IPS-18c (cell line): ENCODE results near the gene RABGAP1L.
"Not testable (repeated sequence)": the region's sequence is repeated elsewhere in the genome, so short reads cannot be mapped to it uniquely, and the experiment has no call there.

Experiments used
- H3K4me3 ChIP-seq: 2 replicates; pipeline ENCODE4 v1.7.0; 2013; ENCODE audit warnings: low read depth, mild to moderate bottlenecking, low read length, moderate library complexity; ENCODE audit not compliant: insufficient read depth
- H3K9me3 ChIP-seq: one replicate; pipeline ENCODE4 v1.6.1; 2013; ENCODE audit warnings: mild to moderate bottlenecking, low read length, moderate library complexity; ENCODE audit not compliant: control insufficient read depth, insufficient read depth

RABGAP1L gene

DNA sequence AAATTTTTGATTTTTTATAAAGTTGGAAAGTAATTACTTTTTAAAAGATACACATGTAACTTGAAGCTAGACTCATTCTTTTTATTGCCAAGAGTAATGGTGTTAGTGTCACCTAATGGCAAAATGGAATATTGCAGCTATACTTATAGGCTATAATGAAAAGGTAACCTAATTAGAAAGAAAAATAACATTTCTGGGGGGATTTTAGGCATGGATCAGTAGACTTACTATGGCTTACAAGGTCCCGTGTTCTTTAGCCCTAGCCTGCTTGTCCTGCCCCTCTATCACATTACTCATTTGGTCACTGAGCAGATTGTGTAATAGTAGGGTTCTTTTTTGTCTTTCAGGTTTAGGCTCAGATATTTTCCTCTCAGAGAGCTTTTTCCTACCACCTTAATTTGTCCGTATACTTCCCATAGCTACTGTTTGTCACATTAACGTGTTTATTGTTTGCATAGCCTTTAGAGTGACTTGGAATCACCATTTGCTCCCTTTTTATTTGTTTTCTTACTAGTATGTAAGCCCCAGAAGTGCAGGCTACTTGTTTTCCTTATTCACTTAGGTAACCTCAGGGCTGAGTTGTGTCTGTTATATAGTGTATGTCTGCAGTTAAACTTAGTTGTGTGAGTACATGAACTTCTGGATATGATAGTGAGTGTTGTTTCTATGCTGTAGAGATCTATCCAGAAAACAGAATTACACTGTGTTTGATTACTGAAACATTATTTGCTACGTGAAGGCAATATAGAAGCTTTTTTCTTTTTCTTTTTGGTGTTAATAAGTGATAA lies 58.7 kb downstream of the RABGAP1L start:
- H3K4me3 ChIP-seq, result no peak overlapping the region

DNA sequence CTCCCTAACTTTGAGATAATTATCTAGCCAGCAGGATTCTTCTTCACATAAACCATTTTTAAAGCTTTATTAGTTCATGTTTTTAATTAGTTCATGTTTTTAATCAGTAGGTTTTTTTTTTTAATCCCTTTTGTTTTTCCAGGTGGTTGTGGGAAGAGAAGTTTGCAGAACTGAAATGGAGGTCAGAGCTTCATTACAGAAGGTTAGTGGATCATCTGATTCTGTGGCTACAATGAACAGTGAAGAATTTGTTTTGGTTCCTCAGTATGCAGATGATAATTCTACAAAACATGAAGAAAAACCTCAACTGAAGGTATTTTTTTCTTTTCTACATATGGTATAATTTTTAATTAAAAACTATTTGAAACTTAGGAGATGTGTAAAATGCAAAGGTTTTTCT lies 59.7 kb downstream of the RABGAP1L start:
- no peak overlapping the region for H3K4me3 ChIP-seq
- H3K9me3 ChIP-seq, result no peaks in the 10 kb centered on the region

More for the DNA sequence above, 58.7 kb downstream of the RABGAP1L start:
- H3K9me3 ChIP-seq, result no peaks in the 10 kb centered on the region

DNA sequence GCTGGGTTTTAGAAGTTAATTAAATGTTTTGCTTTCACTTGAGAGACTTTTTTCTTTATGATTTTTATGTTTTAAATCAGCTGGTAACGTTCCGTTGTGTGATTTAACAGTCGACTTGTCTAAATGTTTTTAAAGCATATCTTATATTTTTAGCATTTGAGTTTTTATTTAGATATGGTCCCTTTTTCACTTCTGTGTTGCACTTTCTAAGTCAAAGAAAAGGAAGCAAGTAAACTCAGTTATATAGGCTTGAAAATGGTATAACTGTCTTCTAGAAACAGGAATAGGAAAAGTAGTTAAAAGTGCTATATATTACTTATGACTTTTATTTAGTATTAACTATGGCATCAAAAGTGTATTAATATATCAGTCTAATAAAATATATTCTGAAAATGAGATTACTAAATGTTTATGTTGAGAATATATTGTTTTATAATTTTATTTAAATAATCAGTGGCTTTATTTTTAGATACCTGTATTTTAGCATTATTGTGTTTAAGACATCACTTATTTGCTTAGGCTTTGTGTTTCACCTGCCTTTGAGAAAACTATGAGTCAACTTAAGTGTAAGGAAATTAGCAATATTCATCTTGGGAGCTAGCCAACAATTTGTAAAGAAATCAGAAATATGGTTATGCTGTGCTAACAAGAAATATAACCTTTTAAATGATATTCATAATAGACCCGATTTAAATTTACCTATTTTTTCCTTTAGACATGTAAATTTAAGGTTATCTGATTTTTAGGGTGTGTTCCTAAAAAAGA lies 60.5 kb downstream of the RABGAP1L start:
- Histone ChIP-seq H3K4me3 (no peak overlapping the region), H3K9me3 (no peaks in the 10 kb centered on the region)

DNA sequence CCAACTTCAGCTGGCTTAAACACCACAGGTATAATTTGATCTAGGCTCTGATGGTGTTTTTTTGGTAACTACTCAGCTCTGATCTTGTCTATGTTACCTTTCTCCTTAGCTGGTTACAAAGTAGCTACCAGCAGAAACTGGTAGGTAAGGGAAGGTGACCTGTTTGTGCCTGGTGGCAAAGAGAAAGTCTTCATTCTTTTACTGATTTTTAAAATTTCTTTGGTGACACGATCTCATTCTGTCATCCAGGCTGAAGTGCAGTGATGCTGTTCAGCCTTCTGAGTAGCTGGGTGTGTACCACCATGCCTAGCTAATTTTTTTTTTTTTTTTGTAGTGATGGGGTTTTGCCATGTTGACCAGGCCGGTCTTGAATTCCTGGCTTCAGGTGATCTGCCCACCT lies 62.4 kb downstream of the RABGAP1L start:
- Histone ChIP-seq H3K4me3 (no peak overlapping the region), H3K9me3 (no peaks in the 10 kb centered on the region)

DNA sequence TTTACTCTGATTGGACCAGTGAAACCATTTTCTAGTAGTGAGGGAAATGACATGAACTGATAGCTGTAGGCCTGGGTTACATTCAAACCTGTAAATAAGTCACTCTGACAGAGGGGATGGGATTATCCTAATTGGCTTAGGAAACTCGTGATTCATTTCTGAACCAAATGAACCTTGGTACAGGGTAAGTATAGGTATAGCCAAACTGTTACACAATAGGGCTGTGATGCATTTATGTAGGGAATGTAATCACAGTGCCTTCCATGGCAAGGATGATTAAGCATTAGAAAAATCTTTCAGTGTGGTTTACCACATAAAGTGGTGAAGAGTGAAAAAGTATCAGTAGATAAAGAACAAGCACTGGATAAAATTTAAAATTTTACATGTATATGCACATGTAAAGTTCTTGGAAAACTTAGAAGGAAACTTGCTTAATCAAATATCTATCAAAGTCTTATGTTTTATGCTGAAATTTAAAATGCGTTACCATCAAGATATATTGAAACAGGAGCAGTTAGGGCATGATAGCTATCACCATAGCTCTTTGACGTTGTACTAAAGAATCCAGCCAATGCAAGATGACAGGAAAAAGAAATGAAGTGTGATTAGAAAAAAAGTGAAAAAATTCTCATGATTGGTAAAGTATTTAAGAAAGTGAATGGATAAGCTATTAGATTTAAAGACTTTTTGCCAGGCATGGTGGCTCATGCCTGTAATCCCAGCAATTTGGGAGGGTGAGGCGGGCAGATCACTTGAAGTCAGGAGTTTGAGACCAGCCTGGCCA lies 63.0 kb downstream of the RABGAP1L start:
- Histone ChIP-seq H3K4me3 (no peak overlapping the region), H3K9me3 (no peaks in the 10 kb centered on the region)

DNA sequence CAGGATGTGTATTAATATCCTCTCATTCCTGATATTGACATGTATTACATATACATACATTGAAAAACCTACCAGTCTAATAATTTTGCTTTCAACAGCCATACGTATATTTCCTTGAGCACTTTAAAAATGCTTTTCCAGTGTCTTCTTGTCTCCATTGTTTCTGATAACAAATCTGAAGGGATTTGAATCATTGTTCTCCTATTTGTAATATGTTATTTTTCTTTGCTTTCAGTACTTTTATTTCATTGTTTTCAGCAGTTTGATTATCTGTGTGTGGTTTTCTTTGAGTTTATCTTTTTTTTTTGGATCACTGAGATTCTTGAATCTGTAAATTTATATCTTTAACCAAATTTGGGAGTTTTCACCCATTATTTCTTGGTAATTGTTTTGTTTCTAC lies 65.3 kb downstream of the RABGAP1L start:
- Histone ChIP-seq H3K4me3 (no peak overlapping the region), H3K9me3 (no peaks in the 10 kb centered on the region)

DNA sequence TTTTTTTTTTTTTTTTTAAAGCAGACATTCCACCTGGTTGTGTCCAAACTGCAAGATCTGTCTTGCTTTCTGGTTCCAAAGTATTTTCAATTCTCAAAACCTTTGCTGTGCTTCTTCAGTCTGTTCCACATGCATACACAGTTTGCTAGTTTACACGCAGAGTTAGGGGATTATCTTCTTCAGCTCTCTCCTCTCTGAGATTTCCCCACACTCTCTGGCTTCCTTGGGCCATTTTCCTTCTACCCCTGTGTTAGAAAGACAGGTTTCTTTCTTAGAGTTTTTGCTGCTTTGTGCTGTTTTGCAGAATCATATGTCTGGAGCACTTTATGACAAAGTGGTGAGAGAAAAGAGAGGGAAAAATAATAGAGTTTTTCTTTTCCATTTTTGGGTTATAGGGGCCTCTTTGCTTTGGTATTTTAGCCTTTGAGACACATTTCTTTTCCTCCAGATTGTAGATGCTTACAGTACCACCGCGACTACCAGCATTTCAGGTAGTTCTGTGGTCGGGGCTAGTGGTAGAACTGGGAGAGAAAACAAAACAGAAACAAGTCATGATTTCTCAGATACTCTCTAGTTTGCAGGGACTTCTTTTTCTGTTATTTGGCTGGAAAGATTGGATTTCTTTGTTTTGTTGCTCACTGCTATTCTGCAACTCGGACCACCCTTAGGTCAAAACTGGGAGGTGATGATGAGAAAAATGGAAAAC lies 66.3 kb downstream of the RABGAP1L start:
- no peaks in the 10 kb centered on the region for H3K9me3 ChIP-seq
- H3K4me3 ChIP-seq, result no peak overlapping the region

DNA sequence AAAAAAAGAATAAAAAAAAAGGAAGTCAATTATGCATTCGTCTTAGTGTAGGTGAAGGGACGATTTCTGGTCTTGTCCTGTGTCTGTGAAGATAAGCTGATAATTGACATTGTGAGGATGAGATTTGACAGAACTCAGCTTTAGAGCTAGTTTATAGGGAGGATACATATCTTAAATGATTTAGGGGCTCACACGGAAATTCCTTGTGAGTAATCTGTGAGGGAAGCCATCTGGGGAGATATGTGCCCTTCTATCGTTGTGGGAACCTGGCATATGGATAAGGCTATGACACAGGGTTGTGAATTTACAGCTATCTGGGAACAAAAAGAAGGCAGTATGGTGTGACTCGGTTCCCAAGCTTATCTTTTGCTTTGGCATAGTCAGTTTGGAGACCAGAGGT lies 71.1 kb downstream of the RABGAP1L start:
- Histone ChIP-seq H3K4me3 (no peak overlapping the region), H3K9me3 (no peaks in the 10 kb centered on the region)

DNA sequence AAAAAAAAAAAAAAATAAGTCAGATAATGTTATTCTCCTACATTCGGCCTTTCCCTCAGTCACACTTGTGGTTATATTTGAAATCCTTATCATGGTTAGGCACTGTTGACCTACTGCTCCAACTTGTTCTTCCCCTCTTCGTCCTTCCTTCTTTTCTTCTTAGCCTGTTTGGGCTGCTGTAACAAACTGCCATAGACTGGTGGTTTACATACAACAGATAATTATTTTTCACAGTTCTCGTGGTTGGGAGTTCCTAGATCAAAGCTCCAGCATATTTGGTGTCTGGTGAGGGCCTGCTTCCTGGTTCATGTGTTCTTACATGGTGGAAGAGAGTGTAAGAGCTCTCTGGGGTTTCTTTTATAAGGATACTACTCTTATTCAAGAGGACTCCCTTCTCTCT lies 73.4 kb downstream of the RABGAP1L start:
- H3K4me3 ChIP-seq, result no peak overlapping the region
- no peaks in the 10 kb centered on the region for H3K9me3 ChIP-seq

DNA sequence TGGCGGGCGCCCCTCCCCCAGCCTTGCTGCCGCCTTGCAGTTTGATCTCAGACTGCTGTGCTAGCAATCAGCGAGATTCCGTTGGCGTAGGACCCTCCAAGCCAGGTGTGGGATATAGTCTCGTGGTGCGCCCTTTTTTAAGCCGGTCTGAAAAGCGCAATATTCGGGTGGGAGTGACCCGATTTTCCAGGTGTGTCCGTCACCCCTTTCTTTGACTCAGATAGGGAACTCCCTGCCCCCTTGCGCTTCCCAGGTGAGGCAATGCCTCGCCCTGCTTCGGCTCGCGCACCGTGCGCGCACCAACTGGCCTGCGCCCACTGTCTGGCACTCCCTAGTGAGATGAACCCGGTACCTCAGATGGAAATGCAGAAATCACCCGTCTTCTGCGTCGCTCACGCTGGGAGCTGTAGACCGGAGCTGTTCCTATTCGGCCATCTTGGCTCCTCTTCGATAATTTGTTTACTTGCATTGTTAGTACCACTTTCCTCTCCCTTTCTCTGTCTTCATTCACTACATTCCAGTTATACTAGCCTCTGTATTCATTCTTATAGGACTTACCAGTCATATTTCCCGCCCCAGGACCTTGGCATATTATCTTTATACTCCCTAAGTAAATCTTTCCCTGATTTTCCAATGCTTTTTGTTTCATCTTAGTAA lies 79.7 kb downstream of the RABGAP1L start:
- peak overlapping the region; percentile 34; the same call in 1 of the 2 replicates for H3K4me3 ChIP-seq
- H3K9me3 ChIP-seq, result not testable (repeated sequence)

DNA sequence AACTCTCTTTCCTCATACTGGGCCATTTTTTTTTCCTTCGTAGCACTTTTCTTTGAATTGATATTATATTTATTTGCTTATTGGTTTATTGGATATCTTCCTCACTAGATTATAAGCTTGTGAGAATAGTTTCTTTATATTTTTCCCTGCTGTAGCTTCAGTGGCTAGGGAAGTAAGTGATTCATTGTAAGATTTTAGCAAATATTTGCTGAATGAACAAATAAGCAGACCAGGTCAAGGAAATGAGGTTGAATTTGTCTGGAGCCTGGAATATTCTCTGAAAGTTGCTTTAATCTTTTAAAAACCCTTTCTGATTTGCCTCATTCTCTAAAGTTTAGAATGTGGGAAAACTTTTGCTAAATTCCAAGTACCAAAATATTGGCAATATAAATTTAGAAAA lies 80.2 kb downstream of the RABGAP1L start:
- no peaks in the 10 kb centered on the region for H3K9me3 ChIP-seq
- no peak overlapping the region for H3K4me3 ChIP-seq

DNA sequence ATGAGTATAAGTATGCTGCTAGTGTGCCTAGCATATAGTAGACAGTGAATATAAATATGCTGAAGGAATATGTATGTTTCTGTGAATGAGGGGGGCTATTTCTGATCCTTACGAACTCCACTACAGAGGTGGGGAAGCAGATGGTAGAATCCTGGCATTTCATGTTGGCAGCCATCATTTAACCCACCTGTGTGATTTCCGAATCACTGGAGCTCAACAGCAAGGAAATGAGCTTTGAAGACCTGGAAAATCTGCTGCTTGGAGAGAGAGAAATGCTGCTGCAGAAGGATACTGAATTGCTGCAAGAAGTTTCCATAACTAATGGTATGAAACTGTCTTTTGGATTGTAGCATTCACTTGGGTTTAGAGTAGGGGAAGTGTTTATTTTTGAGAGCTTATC lies 83.5 kb downstream of the RABGAP1L start:
- Histone ChIP-seq H3K4me3 (no peak overlapping the region), H3K9me3 (no peaks in the 10 kb centered on the region)

DNA sequence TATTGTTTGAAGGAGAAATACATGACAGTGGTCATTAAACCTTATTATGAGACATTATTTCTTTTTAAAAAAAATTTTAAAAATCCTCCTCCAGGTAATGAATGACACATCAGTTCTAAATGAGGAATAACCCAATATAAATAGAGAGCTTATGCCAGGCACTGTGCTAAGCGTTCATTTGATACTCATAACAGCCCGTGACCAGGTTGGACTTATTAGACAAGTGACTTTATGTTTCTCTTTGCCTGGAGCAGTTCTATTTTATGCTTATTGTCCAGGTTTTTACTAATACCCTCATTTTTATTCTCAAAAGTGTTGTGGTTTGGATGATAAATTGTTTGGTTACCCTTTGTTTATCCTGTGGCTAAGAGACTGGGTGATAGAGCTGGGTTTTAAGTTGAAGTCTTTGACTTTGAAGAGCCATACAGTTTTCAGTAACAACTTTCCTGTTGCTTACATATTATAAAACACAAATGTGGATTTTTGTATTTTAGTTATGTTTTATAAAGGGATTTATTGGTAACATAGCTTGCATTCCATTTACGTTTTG lies 84.2 kb downstream of the RABGAP1L start:
- no peaks in the 10 kb centered on the region for H3K9me3 ChIP-seq

DNA sequence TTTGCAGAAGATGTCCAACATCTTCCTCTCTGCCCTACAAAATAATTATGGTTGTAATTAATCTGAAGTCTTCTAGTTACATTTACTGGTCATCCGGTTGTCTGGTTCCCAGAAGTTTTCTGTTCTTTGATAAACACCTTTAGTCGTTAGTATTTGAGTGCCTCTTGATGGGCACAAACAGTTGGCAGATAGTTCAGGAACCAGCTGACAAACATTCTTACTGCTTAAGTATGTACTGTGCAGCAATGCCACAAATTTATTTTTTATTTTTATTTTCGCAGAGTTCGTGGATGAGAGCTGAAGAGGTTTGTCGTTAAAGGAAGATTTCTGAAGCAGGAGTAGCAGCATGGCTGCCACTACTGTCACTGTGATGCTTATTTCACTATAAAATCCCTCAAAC lies 84.7 kb downstream of the RABGAP1L start:
- Histone ChIP-seq H3K4me3 (no peak overlapping the region), H3K9me3 (no peaks in the 10 kb centered on the region)

More for the DNA sequence above, 84.2 kb downstream of the RABGAP1L start:
- no peak overlapping the region for H3K4me3 ChIP-seq

DNA sequence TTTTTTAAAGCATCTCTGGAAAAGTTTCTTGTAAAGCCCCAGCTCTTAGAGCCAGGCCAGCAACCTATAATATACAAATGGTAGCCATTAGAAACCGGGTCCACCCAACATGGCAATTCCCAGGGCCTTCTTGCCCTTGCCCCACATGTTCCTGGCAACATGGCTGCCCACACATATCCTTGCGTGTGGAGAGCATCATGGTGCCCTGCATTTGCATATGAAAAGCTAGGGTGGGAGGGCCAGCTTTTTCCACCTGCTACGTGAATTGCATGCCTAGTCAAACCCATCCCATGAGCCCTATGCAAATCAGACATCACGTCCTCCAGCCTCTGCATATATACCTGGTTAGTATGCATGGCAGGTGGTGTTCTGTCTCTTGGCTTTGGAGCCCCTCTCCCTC lies 88.2 kb downstream of the RABGAP1L start:
- H3K9me3 ChIP-seq, result no peaks in the 10 kb centered on the region

DNA sequence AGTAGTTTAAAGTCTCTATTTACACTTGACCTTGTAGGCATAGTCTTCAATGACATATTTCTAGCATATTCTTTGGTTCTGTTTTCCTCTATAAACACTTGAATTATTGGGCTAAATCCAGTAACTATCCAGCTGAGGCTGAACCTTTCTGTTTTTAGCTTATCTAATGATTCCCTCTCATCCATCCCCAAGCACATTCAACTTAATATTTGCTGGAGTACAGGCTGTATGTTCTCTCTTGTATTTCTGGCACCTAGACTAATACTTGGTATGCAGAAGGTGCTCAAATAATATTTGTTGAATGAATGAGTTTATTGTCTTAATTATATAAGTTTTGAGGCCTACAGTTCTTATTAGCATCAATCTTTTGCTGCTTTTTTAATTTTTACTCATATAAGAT lies 88.7 kb downstream of the RABGAP1L start:
- Histone ChIP-seq H3K4me3 (no peak overlapping the region), H3K9me3 (no peaks in the 10 kb centered on the region)

More for the DNA sequence above, 88.2 kb downstream of the RABGAP1L start:
- no peak overlapping the region for H3K4me3 ChIP-seq
